ENCODE results near the gene FRMD5.

Gene FRMD5

GRCh38 chr15:43974852-43975251 lies 220.2 kb downstream of the FRMD5 start:
- Histone ChIP-seq H3K27me3 (ENCODE audit: insufficient read depth, low read depth) (no peaks in the 10 kb centered on the region), H3K4me3 (IDR thresholded peaks at IDR 0.05; ENCODE audit: insufficient read depth, low read depth, low read length) (no peak overlapping the region), H3K4me1 (ENCODE audit: low read depth, poor library complexity, severe bottlenecking) (peaks cover 11% of the 10 kb centered on the region), H3K79me2 (ENCODE audit: insufficient read depth, low read depth) (no peaks in the 10 kb centered on the region), H3K9ac (no peak overlapping the region), H3K27ac (no peak overlapping the region), H2AFZ (ENCODE audit: low read depth) (no peak overlapping the region), H3K4me2 (no peak overlapping the region), H3K36me3 (ENCODE audit: insufficient read depth) (no peaks in the 10 kb centered on the region), H4K20me1 (ENCODE audit: insufficient read depth) (no peaks in the 10 kb centered on the region)
- TF ChIP-seq CTCF (conservative IDR thresholded peaks at IDR 0.05; ENCODE audit: low read depth, low read length): no peak

- Histone ChIP-seq H3K4me3 (IDR thresholded peaks at IDR 0.05; ENCODE audit: insufficient read depth, low read depth, low read length) (no peak overlapping the region), H3K9ac (no peak overlapping the region), H3K79me2 (ENCODE audit: insufficient read depth, low read depth) (no peaks in the 10 kb centered on the region), H3K4me2 (no peak overlapping the region), H3K27me3 (ENCODE audit: insufficient read depth, low read depth) (no peaks in the 10 kb centered on the region), H3K27ac (no peak overlapping the region), H3K4me1 (ENCODE audit: low read depth, poor library complexity, severe bottlenecking) (no peaks in the 10 kb centered on the region), H2AFZ (ENCODE audit: low read depth) (no peak overlapping the region), H4K20me1 (ENCODE audit: insufficient read depth) (no peaks in the 10 kb centered on the region), H3K36me3 (ENCODE audit: insufficient read depth) (no peaks in the 10 kb centered on the region)
- no peak for TF ChIP-seq CTCF (conservative IDR thresholded peaks at IDR 0.05; ENCODE audit: low read depth, low read length)
These were observed 225.2 kb downstream of the FRMD5 start for GRCh38 chr15:43969802-43970375.

- no peaks in the 10 kb centered on the region for H3K36me3 ChIP-seq (ENCODE audit: insufficient read depth)
These were observed 226.5 kb downstream of the FRMD5 start for GRCh38 chr15:43968551-43968950.

GRCh38 chr15:43966646-43967045 lies 228.4 kb downstream of the FRMD5 start:
- no peaks in the 10 kb centered on the region for H3K27me3 ChIP-seq (ENCODE audit: insufficient read depth, low read depth)
- no peaks in the 10 kb centered on the region for H3K79me2 ChIP-seq (ENCODE audit: insufficient read depth, low read depth)
- H3K9ac ChIP-seq: no peak overlapping the region
- no peaks in the 10 kb centered on the region for H3K4me1 ChIP-seq (ENCODE audit: low read depth, poor library complexity, severe bottlenecking)
- H3K27ac ChIP-seq: no peak overlapping the region
- H3K4me2 ChIP-seq: no peak overlapping the region
- no peak for TF ChIP-seq CTCF (conservative IDR thresholded peaks at IDR 0.05; ENCODE audit: low read depth, low read length)
- no peaks in the 10 kb centered on the region for H3K36me3 ChIP-seq (ENCODE audit: insufficient read depth)
- no peak overlapping the region for H3K4me3 ChIP-seq (IDR thresholded peaks at IDR 0.05; ENCODE audit: insufficient read depth, low read depth, low read length)
- no peak overlapping the region for H2AFZ ChIP-seq (ENCODE audit: low read depth)
- no peaks in the 10 kb centered on the region for H4K20me1 ChIP-seq (ENCODE audit: insufficient read depth)

More at GRCh38 chr15:43968551-43968950, 226.5 kb downstream of the FRMD5 start:
- no peak for TF ChIP-seq CTCF (conservative IDR thresholded peaks at IDR 0.05; ENCODE audit: low read depth, low read length)
- H3K9ac ChIP-seq: no peak overlapping the region
- no peaks in the 10 kb centered on the region for H3K27me3 ChIP-seq (ENCODE audit: insufficient read depth, low read depth)
- H4K20me1 ChIP-seq (ENCODE audit: insufficient read depth): no peaks in the 10 kb centered on the region
- no peak overlapping the region for H2AFZ ChIP-seq (ENCODE audit: low read depth)
- no peak overlapping the region for H3K27ac ChIP-seq
- no peaks in the 10 kb centered on the region for H3K4me1 ChIP-seq (ENCODE audit: low read depth, poor library complexity, severe bottlenecking)
- H3K79me2 ChIP-seq (ENCODE audit: insufficient read depth, low read depth): no peaks in the 10 kb centered on the region
- H3K4me2 ChIP-seq: no peak overlapping the region
- no peak overlapping the region for H3K4me3 ChIP-seq (IDR thresholded peaks at IDR 0.05; ENCODE audit: insufficient read depth, low read depth, low read length)
